BLaER1 (cell line): Measurements from ENCODE around the gene DSTN.

ENCODE experiments used
- H3K27ac ChIP-seq: shearing (Covaris generic); formaldehyde crosslinking; 2 replicates; pipeline ENCODE4 v1.8.1; 2022
- H3K27me3 ChIP-seq: shearing (Covaris generic); formaldehyde crosslinking; 2 replicates; pipeline ENCODE4 v1.8.1; 2022
- H3K36me3 ChIP-seq: shearing (Covaris generic); formaldehyde crosslinking; 2 replicates; pipeline ENCODE4 v1.8.1; 2022
- H3K4me1 ChIP-seq: shearing (Covaris generic); formaldehyde crosslinking; 2 replicates; pipeline ENCODE4 v1.8.1; 2022
- H3K4me2 ChIP-seq: shearing (Covaris generic); formaldehyde crosslinking; 2 replicates; pipeline ENCODE4 v1.8.1; 2022
- H3K4me3 ChIP-seq: shearing (Covaris generic); formaldehyde crosslinking; 2 replicates; pipeline ENCODE4 v1.8.1; 2022
- H3K9ac ChIP-seq: shearing (Covaris generic); formaldehyde crosslinking; 2 replicates; pipeline ENCODE4 v1.8.1; 2022
- H3K9me3 ChIP-seq: shearing (Covaris generic); formaldehyde crosslinking; 2 replicates; pipeline ENCODE4 v1.8.1; 2022
- H4K20me1 ChIP-seq: shearing (Covaris generic); formaldehyde crosslinking; 2 replicates; pipeline ENCODE4 v1.8.1; 2022
- Cebpa-rat ChIP-seq: shearing (Covaris generic); IDR thresholded peaks from 2 replicates; pipeline ENCODE4 v1.8.1; 2022

The DSTN gene

DNA sequence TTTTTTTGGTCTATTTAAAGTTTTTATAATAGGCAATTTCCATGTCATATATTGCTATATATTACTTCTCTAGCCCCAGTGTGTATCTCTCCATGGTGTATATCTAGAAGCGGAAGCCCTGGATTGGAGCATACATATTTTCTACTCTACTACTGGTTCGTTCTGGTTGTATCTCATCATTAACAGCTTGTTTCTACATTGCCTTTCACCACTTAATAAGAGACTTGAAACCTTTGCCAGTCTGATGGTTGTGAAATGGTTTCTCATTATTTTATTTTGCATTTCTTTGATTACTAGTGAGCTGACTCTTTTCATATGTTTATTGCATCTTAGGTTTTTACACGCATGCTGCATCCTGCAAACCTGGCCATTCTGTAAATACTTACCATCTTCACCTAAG, 3.6 kb downstream of the DSTN start:
- H3K9me3 ChIP-seq, result no peaks in the 10 kb centered on the region
- H3K27me3 ChIP-seq, result peaks cover 25% of the 10 kb centered on the region
- peaks cover 74% of the 10 kb centered on the region for H4K20me1 ChIP-seq
- TF ChIP-seq Cebpa-rat, result no peak
- H3K4me1 ChIP-seq, result peaks cover 34% of the 10 kb centered on the region
- no peak overlapping the region for H3K27ac ChIP-seq
- no peak overlapping the region for H3K4me3 ChIP-seq
- peaks cover 8% of the 10 kb centered on the region; the same call in 1 of the 2 replicates for H3K36me3 ChIP-seq
- H3K4me2 ChIP-seq, result no peak overlapping the region
- no peak overlapping the region for H3K9ac ChIP-seq

DNA sequence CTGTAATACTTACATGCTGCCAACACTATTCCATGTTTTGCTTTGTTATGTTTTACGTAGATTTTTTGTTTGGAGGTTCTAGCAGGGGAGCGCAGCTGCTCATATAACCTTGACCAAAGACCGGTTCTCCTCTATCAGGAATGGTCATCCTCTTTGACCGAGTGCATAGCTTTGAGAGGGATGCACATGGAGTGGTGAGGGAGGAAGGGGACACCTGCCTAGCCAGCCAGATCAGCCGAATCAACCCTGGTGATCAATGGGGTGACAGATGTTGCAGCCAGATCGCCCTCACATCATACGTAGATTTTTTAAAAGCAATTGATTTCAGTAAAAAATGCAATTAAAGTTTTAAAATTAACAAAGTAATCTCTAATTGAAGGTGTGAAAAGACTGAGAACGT, 6.3 kb downstream of the DSTN start:
- Histone ChIP-seq H4K20me1 (peaks cover 82% of the 10 kb centered on the region), H3K4me1 (peaks cover 24% of the 10 kb centered on the region), H3K4me2 (no peak overlapping the region), H3K9ac (no peak overlapping the region), H3K4me3 (no peak overlapping the region), H3K27ac (no peak overlapping the region), H3K27me3 (peaks cover 11% of the 10 kb centered on the region; the same call in 1 of the 2 replicates), H3K9me3 (no peaks in the 10 kb centered on the region), H3K36me3 (peaks cover 8% of the 10 kb centered on the region; the same call in 1 of the 2 replicates)
- no peak for TF ChIP-seq Cebpa-rat

DNA sequence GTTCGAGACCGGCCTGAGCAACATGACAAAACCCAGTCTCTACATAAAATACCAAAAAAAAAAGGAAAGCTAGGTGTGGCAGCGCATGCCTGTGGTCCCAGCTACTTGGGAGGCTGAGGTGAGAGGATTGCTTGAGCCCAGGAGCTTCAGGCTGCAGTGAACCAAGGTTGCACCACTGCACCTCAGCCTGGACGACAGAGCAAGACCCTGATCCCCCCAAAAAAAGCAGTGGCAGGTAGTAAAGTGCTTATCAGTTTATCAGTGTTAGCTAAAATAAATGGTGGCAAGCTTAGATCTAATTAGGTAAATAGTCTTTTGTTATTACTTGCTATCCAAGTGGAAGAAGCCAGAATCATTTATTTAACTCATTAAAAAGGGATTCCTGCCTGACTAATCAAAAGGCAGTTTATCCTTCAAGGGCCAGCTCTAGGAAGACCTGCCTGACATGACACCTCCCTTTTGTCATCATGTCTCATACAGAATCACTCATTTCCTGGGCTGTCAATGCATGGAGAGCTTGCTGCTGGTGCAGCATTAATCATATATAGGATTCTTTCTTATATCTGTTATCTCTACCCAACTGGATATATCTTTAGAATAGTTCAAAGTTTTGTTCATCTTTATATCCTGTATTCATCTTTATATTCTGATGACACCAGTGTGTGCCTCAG, 9.6 kb downstream of the DSTN start:
- Histone ChIP-seq H3K4me1 (no peaks in the 10 kb centered on the region), H3K27ac (no peak overlapping the region), H3K9me3 (no peaks in the 10 kb centered on the region), H3K27me3 (no peaks in the 10 kb centered on the region), H3K36me3 (0 out of 2 replicates have a peak, but pooled peaks cover 4% of the 10 kb centered on the region), H3K4me3 (no peak overlapping the region), H4K20me1 (peaks cover 49% of the 10 kb centered on the region), H3K9ac (no peak overlapping the region), H3K4me2 (no peak overlapping the region)
- TF ChIP-seq Cebpa-rat, result no peak

DNA sequence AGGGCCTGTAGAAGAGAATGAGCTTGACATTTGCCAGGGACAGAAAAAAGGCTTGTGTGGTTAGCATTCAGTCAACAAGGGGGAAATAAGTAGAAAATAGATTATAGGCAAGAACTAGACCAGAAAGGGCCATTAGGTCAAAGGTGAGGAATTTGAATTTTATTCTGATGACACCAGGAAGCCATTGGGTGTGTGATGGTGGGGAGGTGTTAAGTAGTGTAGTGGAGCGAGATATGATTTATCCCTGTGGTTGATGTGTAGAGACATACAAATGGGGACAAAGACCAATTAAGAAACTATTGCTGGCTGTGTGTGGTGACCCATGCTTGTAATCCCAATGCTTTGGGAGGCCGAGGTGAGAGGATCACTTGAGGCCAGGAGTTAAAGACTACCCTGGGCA, 11.0 kb downstream of the DSTN start:
- Histone ChIP-seq H3K9ac (no peak overlapping the region), H3K4me2 (no peak overlapping the region), H3K9me3 (no peaks in the 10 kb centered on the region), H3K27ac (no peak overlapping the region), H3K4me1 (0 out of 2 replicates have a peak, but pooled peaks cover 3% of the 10 kb centered on the region), H4K20me1 (peaks cover 40% of the 10 kb centered on the region), H3K36me3 (0 out of 2 replicates have a peak, but pooled peaks cover 4% of the 10 kb centered on the region), H3K27me3 (no peaks in the 10 kb centered on the region), H3K4me3 (no peak overlapping the region)
- TF ChIP-seq Cebpa-rat, result no peak

DNA sequence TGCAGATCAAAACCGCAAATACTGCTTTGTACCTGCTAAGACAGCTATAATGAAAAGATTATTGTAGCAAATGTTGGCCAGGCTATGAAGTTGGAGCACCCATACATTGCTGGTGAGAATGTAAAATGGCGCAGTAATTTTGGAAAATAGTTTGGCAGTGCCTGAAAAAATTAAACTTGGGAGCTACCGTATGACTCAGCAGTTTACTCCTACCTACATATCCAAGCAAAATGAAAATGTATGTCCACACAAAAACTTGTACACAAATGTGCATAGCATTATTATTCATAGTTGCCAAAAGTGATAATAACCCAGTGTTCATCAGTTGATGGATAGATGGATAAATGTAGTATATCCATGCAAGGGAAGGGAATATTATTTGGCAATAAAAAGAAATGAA, 13.3 kb downstream of the DSTN start:
- no peak overlapping the region for H3K27ac ChIP-seq
- H4K20me1 ChIP-seq, result peaks cover 25% of the 10 kb centered on the region
- no peaks in the 10 kb centered on the region for H3K27me3 ChIP-seq
- no peak overlapping the region for H3K4me3 ChIP-seq
- no peak for TF ChIP-seq Cebpa-rat
- H3K4me1 ChIP-seq, result peaks cover 15% of the 10 kb centered on the region
- no peak overlapping the region for H3K4me2 ChIP-seq
- 0 out of 2 replicates have a peak, but pooled peaks cover 4% of the 10 kb centered on the region for H3K36me3 ChIP-seq
- H3K9me3 ChIP-seq, result no peaks in the 10 kb centered on the region
- H3K9ac ChIP-seq, result no peak overlapping the region

DNA sequence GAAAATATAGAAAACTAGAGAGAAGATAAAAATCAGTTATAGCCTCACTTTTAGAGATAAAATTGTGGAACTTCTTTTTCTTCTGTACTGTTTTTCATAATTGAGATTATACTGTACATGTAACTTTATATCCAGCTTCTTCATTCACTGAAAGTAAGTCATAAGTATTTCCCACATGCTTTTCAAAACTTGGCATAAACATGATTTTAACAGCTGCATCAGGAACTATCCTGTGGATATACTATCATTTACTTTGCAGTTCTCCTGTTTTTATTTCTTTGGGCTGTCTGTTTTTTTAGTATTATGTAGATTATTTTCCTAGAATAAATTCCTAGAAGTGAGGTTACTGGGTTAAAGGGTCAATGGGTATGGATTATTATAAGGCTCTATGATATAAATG, 14.8 kb downstream of the DSTN start:
- Histone ChIP-seq H3K4me2 (no peak overlapping the region), H3K4me3 (no peak overlapping the region), H3K27me3 (no peaks in the 10 kb centered on the region), H3K4me1 (peaks cover 29% of the 10 kb centered on the region), H4K20me1 (peaks cover 10% of the 10 kb centered on the region; the same call in 1 of the 2 replicates), H3K9ac (no peak overlapping the region), H3K36me3 (0 out of 2 replicates have a peak, but pooled peaks cover 4% of the 10 kb centered on the region), H3K9me3 (no peaks in the 10 kb centered on the region), H3K27ac (no peak overlapping the region)
- TF ChIP-seq Cebpa-rat, result no peak

DNA sequence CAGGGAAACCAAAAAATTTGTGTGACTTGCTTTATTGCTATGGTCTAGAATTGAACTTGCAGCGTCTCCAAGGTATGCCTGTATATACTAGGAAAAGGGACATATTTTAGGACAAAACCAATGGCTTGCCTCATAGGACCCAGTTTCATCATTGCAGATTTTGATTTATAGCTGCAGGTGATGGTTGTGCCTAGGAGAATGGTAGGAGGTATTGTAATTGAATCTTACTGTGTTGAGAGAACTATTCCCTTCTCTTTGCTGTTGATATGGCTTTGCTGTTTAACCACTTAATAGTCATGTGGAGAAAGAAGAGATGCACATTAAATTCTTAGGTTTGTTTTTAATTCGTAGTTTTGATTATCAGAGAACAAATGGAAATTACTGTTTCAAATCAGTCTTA, 16.4 kb downstream of the DSTN start:
- TF ChIP-seq Cebpa-rat, result no peak
- Histone ChIP-seq H3K4me2 (no peak overlapping the region), H3K36me3 (0 out of 2 replicates have a peak, but pooled peaks cover 4% of the 10 kb centered on the region), H3K4me1 (peaks cover 45% of the 10 kb centered on the region), H4K20me1 (peaks cover 6% of the 10 kb centered on the region; the same call in 1 of the 2 replicates), H3K9me3 (no peaks in the 10 kb centered on the region), H3K4me3 (no peak overlapping the region), H3K27ac (no peak overlapping the region), H3K9ac (no peak overlapping the region), H3K27me3 (no peaks in the 10 kb centered on the region)

DNA sequence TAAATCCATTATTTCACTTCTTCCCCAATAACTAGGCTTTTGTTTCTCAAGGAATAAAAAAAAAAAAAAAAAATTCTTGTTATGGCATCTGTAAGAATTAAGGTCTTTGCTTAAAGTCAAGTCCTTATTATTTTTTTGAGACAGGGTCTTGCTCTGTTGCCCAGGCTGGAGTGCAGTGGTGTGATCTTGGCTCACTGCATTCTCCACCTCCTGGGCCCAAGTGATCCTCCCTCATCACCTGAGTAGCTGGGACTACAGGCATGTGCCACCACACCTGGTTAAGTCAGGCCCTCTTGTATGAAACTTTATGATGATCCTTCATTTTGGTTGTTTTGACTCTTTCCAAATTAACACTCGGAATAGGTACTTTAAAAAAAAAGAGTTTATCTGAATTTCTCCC, 17.3 kb downstream of the DSTN start:
- H3K27ac ChIP-seq, result no peak overlapping the region
- H3K4me3 ChIP-seq, result no peak overlapping the region
- H3K36me3 ChIP-seq, result 0 out of 2 replicates have a peak, but pooled peaks cover 2% of the 10 kb centered on the region
- peaks cover 54% of the 10 kb centered on the region for H3K4me1 ChIP-seq
- H3K4me2 ChIP-seq, result peak overlapping the region; percentile 33; the same call in 1 of the 2 replicates
- no peak overlapping the region for H3K9ac ChIP-seq
- H3K9me3 ChIP-seq, result no peaks in the 10 kb centered on the region
- peaks cover 6% of the 10 kb centered on the region; the same call in 1 of the 2 replicates for H4K20me1 ChIP-seq
- no peak for TF ChIP-seq Cebpa-rat
- no peaks in the 10 kb centered on the region for H3K27me3 ChIP-seq

DNA sequence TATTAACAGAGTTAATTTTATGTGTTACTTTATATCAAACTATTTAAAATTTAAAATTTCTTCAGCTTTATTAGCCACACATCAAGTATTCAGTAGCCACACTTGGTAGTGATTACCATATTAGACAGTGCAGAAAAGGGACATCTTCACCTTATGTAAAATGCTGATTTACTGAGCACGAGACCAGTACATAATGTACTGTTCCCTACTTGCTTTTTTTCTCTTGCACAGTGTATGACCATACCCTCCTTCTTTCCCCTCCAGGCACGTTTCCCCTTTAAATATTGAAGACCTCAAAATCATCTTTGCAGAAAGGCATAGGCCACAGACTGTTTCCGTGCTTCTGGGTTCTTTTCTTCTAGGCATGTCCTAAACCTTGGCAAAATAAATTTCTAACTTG, 17.9 kb downstream of the DSTN start:
- H3K4me1 ChIP-seq, result peaks cover 55% of the 10 kb centered on the region
- H3K9me3 ChIP-seq, result no peaks in the 10 kb centered on the region
- peak overlapping the region; percentile 33 for H3K4me2 ChIP-seq
- H3K27ac ChIP-seq, result no peak overlapping the region
- peaks cover 6% of the 10 kb centered on the region; the same call in 1 of the 2 replicates for H4K20me1 ChIP-seq
- H3K36me3 ChIP-seq, result no peaks in the 10 kb centered on the region
- no peak for TF ChIP-seq Cebpa-rat
- H3K4me3 ChIP-seq, result no peak overlapping the region
- H3K27me3 ChIP-seq, result no peaks in the 10 kb centered on the region
- H3K9ac ChIP-seq, result no peak overlapping the region

DNA sequence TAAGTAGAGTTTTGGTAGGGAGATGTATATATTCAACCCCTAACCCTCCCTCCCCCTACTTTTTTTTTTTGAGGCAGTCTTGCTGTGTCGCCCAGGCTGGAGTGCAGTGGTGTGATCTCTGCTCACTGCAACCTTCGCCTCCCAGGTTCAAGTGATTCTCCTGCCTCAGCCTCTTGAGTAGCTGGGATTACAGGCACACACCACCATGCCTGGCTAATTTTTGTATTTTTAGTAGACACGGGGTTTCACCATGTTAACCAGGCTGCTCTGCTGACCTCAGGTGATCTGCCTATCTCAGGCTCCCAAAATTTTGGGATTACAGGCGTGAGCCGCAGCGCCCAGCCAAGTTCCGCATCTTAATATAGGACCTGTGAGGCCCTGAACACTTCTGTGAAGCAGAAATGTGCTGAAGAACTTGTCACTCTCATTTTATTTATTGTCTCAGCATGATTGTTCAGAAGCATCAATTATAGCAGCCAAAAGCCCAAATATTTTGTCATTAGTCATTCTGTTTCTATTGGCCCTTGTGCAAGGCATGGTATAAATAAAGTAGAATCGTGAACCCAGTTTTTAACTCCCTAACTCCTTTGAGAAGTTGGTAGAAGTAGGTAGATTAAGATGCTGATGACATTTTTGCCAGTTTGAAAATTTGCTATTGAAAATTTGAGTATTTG, 19.4 kb downstream of the DSTN start:
- Histone ChIP-seq H3K9me3 (no peaks in the 10 kb centered on the region), H3K27me3 (no peaks in the 10 kb centered on the region), H3K36me3 (no peaks in the 10 kb centered on the region), H3K9ac (no peak overlapping the region), H3K4me2 (peak overlapping the region; percentile 73), H3K4me3 (no peak overlapping the region), H3K4me1 (peaks cover 55% of the 10 kb centered on the region), H3K27ac (peak overlapping the region; percentile 63), H4K20me1 (peaks cover 6% of the 10 kb centered on the region; the same call in 1 of the 2 replicates)
- no peak for TF ChIP-seq Cebpa-rat
